ENCODE measurements around the gene RAB11A.

DNA sequence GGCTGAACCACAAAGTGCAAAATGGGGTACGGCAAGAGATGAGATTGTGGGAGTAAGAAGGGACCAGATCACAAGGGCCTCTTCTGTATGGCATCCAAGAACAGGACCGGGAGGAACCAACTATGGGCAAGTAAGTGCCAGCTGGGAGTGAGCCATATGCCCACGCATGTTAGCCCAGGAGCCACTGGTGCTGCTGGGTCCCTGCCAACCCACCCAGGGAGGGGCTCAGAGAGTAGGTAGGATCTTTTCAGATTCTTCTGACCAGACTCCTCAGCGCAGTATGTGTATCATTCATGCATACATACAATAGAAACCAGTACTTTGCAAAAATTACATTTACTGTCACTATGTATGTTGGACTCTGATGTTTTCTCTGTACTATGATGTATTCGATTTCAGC lies 54.0 kb downstream of the RAB11A start:
- TF ChIP-seq CTCF (IDR thresholded peaks at IDR 0.05), result no peak
- TF ChIP-seq POLR2A (IDR thresholded peaks at IDR 0.05), result no peak
- TF ChIP-seq EP300 (IDR thresholded peaks at IDR 0.05), result no peak
